Endothelial cell of umbilical vein (primary cell): ENCODE measurements around the gene SESN3.

Source experiments
- CTCF ChIP-seq, 2 donors: IDR thresholded peaks; 1 replicate in 1 of 2; 2 replicates in 1 of 2; pipeline ENCODE4 v1.5.1; 2011; ENCODE audit warnings: low read length in 2 of 2, mild to moderate bottlenecking in 2 of 2, moderate library complexity in 2 of 2, control low read depth in 1 of 2, inconsistent platforms in 1 of 2, low read depth in 1 of 2; ENCODE audit not compliant: insufficient read depth in 1 of 2; ENCODE audit errors: extremely low read depth in 1 of 2
- EZH2 ChIP-seq: IDR thresholded peaks from 2 replicates; pipeline ENCODE4 v1.6.1; 2012; ENCODE audit warnings: borderline replicate concordance, low read depth, mild to moderate bottlenecking, moderate library complexity, low read length, inconsistent platforms; ENCODE audit not compliant: severe bottlenecking
- FOS ChIP-seq: IDR thresholded peaks from 2 replicates; pipeline ENCODE4 v1.6.1; 2011; ENCODE audit warnings: mild to moderate bottlenecking, low read length, moderate library complexity, borderline replicate concordance; ENCODE audit not compliant: insufficient read depth
- GATA2 ChIP-seq: IDR thresholded peaks from 2 replicates; pipeline ENCODE4 v1.7.0; 2011; ENCODE audit warnings: low read depth, mild to moderate bottlenecking, moderate library complexity, mixed read lengths, low read length; ENCODE audit not compliant: insufficient read length, insufficient read depth
- MYC ChIP-seq: IDR thresholded peaks from one replicate; pipeline ENCODE4 v1.6.1; 2011; ENCODE audit warnings: mild to moderate bottlenecking, low read depth, low read length
- POLR2A ChIP-seq: IDR thresholded peaks from 2 replicates; pipeline ENCODE4 v1.6.1; 2012; ENCODE audit warnings: low read depth, mild to moderate bottlenecking, control low read depth, low read length
- POLR2AphosphoS5 ChIP-seq: IDR thresholded peaks from 2 replicates; pipeline ENCODE4 v1.6.1; 2012; ENCODE audit warnings: low read depth, mild to moderate bottlenecking, control low read depth, low read length, moderate library complexity; ENCODE audit not compliant: insufficient read depth
- TF ChIP-seq, protein P1 (sequence below): IDR thresholded peaks from 2 replicates; pipeline ENCODE4 v1.6.1; 2011; ENCODE audit not compliant: insufficient read depth, insufficient read length

GRCh38 chr11:95143106-95143681 is 87.8 kb downstream of the SESN3 start:
- TF ChIP-seq CTCF (IDR thresholded peaks at IDR 0.05; ENCODE audit: extremely low read depth in 1 of 2, insufficient read depth in 1 of 2, low read depth in 1 of 2, low read length in 2 of 2): no peak
- no peak for TF ChIP-seq POLR2A
- TF ChIP-seq EZH2: no peak
- TF ChIP-seq MYC: no peak
- no peak for TF ChIP-seq FOS
- TF ChIP-seq, protein P1, sequence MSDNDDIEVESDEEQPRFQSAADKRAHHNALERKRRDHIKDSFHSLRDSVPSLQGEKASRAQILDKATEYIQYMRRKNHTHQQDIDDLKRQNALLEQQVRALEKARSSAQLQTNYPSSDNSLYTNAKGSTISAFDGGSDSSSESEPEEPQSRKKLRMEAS: no peak
- no peak for TF ChIP-seq POLR2AphosphoS5
- no peak for TF ChIP-seq GATA2
